Measurements from ENCODE around the gene NAIF1. TPM values are rescaled to one million over a fixed set of nuclear protein-coding genes. Genes with fewer than 3 reads are reported as not detected.
A peak's percentile ranks its signal among the peaks of the same experiment; 100 is the strongest.

Gene NAIF1
- total RNA-seq, 1 experiment from 2014 or later = 8.5 TPM

GRCh38 chr9:128101690-128102089 lies 34.6 kb upstream of the NAIF1 start:
- Mint-ChIP-seq H3K4me1 (ENCODE audit: low read depth, unreplicated experiment) (peaks cover 8% of the 10 kb centered on the region), H3K27ac (ENCODE audit: unreplicated experiment) (no peak overlapping the region), H3K4me3 (ENCODE audit: unreplicated experiment) (no peak overlapping the region), H3K36me3 (ENCODE audit: insufficient read depth, unreplicated experiment) (peaks cover 85% of the 10 kb centered on the region), H3K9me3 (ENCODE audit: unreplicated experiment) (no peaks in the 10 kb centered on the region), H3K27me3 (ENCODE audit: insufficient read depth, unreplicated experiment) (no peaks in the 10 kb centered on the region)
- no TSS peak for BruUV-seq (replicated peaks)
- Histone ChIP-seq H3K4me1 (peaks cover 31% of the 10 kb centered on the region), H3K36me3 (ENCODE audit: control insufficient read depth, insufficient read depth, low read length) (peaks cover 8% of the 10 kb centered on the region; the same call in 1 of the 2 replicates), H3K27me3 (replicated peaks; ENCODE audit: control insufficient read depth, insufficient read depth, low read length) (no peaks in the 10 kb centered on the region), H3K9me3 (no peaks in the 10 kb centered on the region), H3K4me3 (ENCODE audit: low read depth, low read length) (no peak overlapping the region)
- intact Hi-C loops (cut with micrococcal nuclease; ENCODE audit: unreplicated experiment) = no loop called here
- DNase-seq = no peak
- TF ChIP-seq CTCF (IDR thresholded peaks at IDR 0.05; ENCODE audit: insufficient read depth in 1 of 2, low read depth in 1 of 2, low read length in 1 of 2, severe bottlenecking in 1 of 2, unreplicated experiment in 1 of 2) = no peak
- ChIA-PET CTCF (no interaction called here), POLR2A (interaction anchor here (0.5 kb wide), 1 partner anchor 174 kb away, joined by 3 read pairs; the partner anchor contains the start of genes GOLGA2 and SWI5)

GRCh38 chr9:128101231-128101661 lies 34.1 kb upstream of the NAIF1 start:
- Histone ChIP-seq H3K9me3 (no peaks in the 10 kb centered on the region), H3K27me3 (replicated peaks; ENCODE audit: control insufficient read depth, insufficient read depth, low read length) (no peaks in the 10 kb centered on the region), H3K4me1 (peaks cover 35% of the 10 kb centered on the region), H3K4me3 (ENCODE audit: low read depth, low read length) (no peak overlapping the region), H3K36me3 (ENCODE audit: control insufficient read depth, insufficient read depth, low read length) (peaks cover 8% of the 10 kb centered on the region; the same call in 1 of the 2 replicates)
- Mint-ChIP-seq H3K4me1 (ENCODE audit: low read depth, unreplicated experiment) (peaks cover 13% of the 10 kb centered on the region), H3K27me3 (ENCODE audit: insufficient read depth, unreplicated experiment) (no peaks in the 10 kb centered on the region), H3K4me3 (ENCODE audit: unreplicated experiment) (no peak overlapping the region), H3K9me3 (ENCODE audit: unreplicated experiment) (no peaks in the 10 kb centered on the region), H3K36me3 (ENCODE audit: insufficient read depth, unreplicated experiment) (peaks cover 80% of the 10 kb centered on the region), H3K27ac (ENCODE audit: unreplicated experiment) (no peak overlapping the region)
- intact Hi-C loops (cut with micrococcal nuclease; ENCODE audit: unreplicated experiment) = no loop called here
- ChIA-PET POLR2A (no interaction called here), CTCF (no interaction called here)
- DNase-seq = no peak
- no peak for TF ChIP-seq CTCF (IDR thresholded peaks at IDR 0.05; ENCODE audit: insufficient read depth in 1 of 2, low read depth in 1 of 2, low read length in 1 of 2, severe bottlenecking in 1 of 2, unreplicated experiment in 1 of 2)
- no TSS peak for BruUV-seq (replicated peaks)

- Histone ChIP-seq H3K36me3 (ENCODE audit: control insufficient read depth, insufficient read depth, low read length) (peaks cover 7% of the 10 kb centered on the region; the same call in 1 of the 2 replicates), H3K4me1 (peaks cover 38% of the 10 kb centered on the region), H3K4me3 (ENCODE audit: low read depth, low read length) (no peak overlapping the region), H3K9me3 (no peaks in the 10 kb centered on the region), H3K27me3 (replicated peaks; ENCODE audit: control insufficient read depth, insufficient read depth, low read length) (no peaks in the 10 kb centered on the region)
- DNase-seq = no peak
- H3K4me3 Mint-ChIP-seq (ENCODE audit: unreplicated experiment) = peak overlapping the region; percentile 99
- peak overlapping the region; percentile 42 for H3K27ac Mint-ChIP-seq (ENCODE audit: unreplicated experiment)
- ChIA-PET POLR2A (interaction anchor here (1.1 kb wide), 1 partner anchor 14 kb away, joined by 5 read pairs; no protein-coding TSS in a partner anchor), CTCF (interaction anchor here (1.0 kb wide), 1 partner anchor 17 kb away, joined by 4 read pairs; no protein-coding TSS in a partner anchor)
- H3K9me3 Mint-ChIP-seq (ENCODE audit: unreplicated experiment) = no peaks in the 10 kb centered on the region
- intact Hi-C loops (cut with micrococcal nuclease; ENCODE audit: unreplicated experiment) = no loop called here
- no peak for TF ChIP-seq CTCF (IDR thresholded peaks at IDR 0.05; ENCODE audit: insufficient read depth in 1 of 2, low read depth in 1 of 2, low read length in 1 of 2, severe bottlenecking in 1 of 2, unreplicated experiment in 1 of 2)
- H3K36me3 Mint-ChIP-seq (ENCODE audit: insufficient read depth, unreplicated experiment) = peaks cover 74% of the 10 kb centered on the region
- H3K27me3 Mint-ChIP-seq (ENCODE audit: insufficient read depth, unreplicated experiment) = no peaks in the 10 kb centered on the region
- no TSS peak for BruUV-seq (replicated peaks)
- H3K4me1 Mint-ChIP-seq (ENCODE audit: low read depth, unreplicated experiment) = peaks cover 13% of the 10 kb centered on the region
These were observed 33.5 kb upstream of the NAIF1 start for GRCh38 chr9:128100581-128100980.

All from Caco-2 (cell line).